CD4-positive, alpha-beta T cell treated with Interferon gamma for 1 hour (primary cell): ENCODE measurements around the gene RAB27B.

Experiments
- DNase-seq: peaks from one replicate; pipeline ENCODE4 v3.0.0-alpha.2; 2020

Gene RAB27B

DNA sequence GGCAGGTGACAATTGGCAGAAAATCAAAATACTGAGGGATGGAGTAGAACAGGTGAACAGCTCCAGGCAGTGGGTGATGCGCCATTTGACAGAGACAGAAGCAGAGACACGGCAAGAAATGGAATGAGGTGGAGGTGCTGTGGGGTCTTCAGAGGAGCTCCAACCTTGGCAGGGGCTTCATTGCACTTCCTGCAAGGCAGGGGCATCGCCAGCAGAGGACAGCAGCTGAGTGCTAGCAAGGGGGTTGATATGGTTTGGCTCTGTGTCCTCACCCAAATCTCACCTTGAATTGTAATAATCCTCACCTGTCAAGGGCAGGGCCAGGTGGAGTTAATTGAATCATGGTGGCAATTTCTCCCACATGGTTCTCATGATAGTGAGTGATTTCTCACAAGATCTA is 88.2 kb downstream of the RAB27B start:
- no peak for DNase-seq

DNA sequence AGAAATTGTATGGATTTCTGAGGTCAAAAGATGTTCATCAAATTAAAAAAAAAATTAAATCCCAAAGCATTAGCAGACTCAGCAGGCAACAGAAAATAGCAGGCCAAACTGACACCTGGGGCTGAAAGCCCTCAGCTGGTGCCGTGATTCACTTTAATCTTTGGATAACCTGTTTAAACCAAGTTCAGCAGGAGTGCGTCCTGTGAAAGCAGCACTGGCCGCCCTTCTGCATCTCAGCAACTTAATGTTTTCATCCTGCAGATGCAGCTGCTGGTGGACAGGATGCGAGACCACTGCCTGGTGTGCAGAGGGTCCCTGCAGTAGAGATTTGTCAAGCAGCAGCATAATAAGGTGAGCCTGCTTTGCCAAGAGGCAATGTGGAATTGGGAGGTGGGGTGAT is 89.8 kb downstream of the RAB27B start:
- no peak for DNase-seq

GRCh38 chr18:54919412-54919811 is 91.1 kb downstream of the RAB27B start:
- no peak for DNase-seq

DNA sequence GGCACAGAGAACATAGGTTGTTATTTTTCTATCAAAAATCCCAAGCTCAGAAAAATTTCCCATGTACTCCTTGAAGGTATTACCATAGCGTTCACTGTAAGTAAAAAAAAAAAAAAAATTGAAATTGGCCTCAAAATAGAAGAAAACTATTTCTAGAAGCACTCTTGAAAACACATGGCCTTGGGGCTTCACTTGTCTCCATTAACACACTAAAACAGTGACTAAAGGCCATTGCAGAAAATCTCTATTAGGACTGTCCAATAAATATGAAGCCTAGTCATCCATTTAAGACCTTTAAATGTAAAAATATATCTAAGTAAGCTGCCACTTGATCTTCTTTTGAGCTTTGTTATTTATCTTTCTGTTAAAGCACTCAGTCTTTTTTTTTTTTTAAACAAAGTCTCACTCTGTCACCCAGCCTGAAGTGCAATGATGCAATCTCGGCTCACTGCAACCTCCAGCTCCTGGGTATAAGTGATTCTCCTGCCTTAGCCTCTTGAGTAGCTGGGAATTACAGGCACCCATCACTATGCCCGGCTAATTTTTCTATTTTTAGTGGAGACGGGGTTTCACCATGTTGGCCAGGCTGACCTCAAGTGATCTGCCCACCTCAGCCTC is 95.2 kb downstream of the RAB27B start:
- DNase-seq: no peak

- DNase-seq: no peak
Observed at GRCh38 chr18:54924948-54925347, 96.7 kb downstream of the RAB27B start.

- no peak for DNase-seq
Observed at GRCh38 chr18:54926593-54927325, 98.5 kb downstream of the RAB27B start.

DNA sequence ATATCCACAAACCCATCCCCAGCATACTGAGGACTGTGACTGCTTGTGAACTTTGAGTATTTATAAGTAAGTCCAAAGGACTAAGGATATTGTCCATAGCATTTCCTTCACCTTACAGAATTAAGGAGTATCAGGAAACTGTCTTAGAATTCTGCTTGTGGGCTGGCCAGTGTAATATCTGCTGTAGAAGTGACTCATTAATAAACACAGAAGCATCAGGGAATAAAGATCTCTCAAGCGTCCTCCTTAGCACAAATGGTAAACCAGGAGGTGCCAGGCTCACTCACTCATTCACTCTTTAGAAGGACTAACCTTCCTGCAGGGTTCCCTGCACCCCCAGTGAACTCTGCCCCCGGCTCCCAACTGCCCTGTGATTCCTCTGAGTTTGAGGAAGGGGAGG is 100.0 kb downstream of the RAB27B start:
- no peak for DNase-seq

- no peak for DNase-seq
Observed at GRCh38 chr18:54931152-54931551, 102.9 kb downstream of the RAB27B start.

GRCh38 chr18:54932472-54932871 is 104.2 kb downstream of the RAB27B start:
- no peak for DNase-seq

GRCh38 chr18:54938506-54938905 is 110.2 kb downstream of the RAB27B start:
- DNase-seq: no peak

GRCh38 chr18:54939361-54939917 is 111.2 kb downstream of the RAB27B start:
- DNase-seq: no peak

DNA sequence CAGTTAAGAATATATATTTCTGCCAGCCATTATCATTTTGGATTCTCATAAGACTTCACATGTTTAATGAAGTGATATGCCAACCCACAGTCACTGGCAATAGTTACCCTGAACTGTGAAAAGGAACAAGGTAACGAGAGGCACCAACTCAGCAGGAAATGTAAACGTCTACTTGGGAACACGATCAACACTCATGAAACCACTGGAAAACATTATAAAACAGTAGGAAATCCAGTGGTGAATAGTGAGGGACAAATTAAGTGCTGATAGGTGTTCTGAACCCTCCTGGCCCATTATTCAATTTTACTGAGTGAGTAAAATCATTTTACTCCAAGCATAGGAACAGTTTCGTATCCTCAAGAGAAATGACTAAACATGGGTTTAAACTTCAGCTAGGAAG is 113.9 kb downstream of the RAB27B start:
- no peak for DNase-seq

DNA sequence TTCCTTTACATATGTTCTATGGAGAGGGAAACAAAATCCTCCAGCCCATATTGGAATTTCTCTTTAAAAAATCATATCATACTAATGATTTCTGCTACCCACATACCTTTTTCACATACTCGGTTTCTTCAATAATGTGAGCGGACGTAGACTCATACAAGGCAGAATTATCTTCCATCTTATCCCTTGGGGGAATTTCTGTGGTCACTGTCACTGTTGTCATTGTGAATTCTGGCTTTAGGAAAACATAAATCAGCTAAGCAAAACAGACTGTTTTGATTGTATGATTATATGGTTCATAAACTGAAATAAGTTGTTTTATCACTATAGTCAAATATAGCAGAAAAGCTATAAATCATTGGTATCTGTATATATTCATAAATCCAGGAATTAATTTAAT is 114.3 kb downstream of the RAB27B start:
- no peak for DNase-seq
